ENCODE data around the gene MTNR1B.

DNA sequence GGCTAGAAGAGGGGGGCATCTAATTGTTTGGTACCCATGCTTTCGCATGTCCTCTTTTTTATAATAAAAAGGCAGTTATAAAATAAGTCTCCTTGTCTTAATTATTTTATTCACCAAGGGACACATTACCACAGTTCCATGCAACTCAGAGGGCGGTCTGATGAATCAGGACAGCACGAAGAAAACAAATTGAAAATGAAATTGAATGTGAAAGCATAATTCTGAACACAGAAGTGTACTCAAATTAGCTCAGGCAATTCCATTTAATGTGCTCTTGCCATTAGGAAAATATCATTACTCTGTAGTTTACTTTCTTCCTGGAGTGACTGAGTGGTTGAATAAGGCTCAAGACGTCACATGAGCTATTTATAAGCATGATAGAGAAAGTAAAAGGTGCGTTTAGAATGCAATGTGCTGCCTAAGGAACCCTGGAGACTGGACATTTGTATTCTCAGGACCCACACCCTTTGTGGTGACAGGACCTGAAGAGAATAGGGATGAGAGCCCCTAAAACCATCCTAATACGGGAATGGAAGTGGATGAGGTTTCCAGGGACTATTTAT, 59.6 kb downstream of the MTNR1B start:
- TF ChIP-seq POLR2A (IDR thresholded peaks at IDR 0.05) = no peak
- TF ChIP-seq, protein P1, sequence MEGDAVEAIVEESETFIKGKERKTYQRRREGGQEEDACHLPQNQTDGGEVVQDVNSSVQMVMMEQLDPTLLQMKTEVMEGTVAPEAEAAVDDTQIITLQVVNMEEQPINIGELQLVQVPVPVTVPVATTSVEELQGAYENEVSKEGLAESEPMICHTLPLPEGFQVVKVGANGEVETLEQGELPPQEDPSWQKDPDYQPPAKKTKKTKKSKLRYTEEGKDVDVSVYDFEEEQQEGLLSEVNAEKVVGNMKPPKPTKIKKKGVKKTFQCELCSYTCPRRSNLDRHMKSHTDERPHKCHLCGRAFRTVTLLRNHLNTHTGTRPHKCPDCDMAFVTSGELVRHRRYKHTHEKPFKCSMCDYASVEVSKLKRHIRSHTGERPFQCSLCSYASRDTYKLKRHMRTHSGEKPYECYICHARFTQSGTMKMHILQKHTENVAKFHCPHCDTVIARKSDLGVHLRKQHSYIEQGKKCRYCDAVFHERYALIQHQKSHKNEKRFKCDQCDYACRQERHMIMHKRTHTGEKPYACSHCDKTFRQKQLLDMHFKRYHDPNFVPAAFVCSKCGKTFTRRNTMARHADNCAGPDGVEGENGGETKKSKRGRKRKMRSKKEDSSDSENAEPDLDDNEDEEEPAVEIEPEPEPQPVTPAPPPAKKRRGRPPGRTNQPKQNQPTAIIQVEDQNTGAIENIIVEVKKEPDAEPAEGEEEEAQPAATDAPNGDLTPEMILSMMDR (IDR thresholded peaks at IDR 0.05) = no peak
